NCI-H128 (cell line): Measurements from ENCODE around the gene DNAJB4.
A peak's percentile ranks its signal among the peaks of the same experiment; 100 is the strongest.
"Not testable (repeated sequence)": the region's sequence is repeated elsewhere in the genome, so short reads cannot be mapped to it uniquely, and the experiment has no call there.

Experiments
- DNase-seq: peaks from one replicate; lab custom pipeline; 2025; ENCODE audit not compliant: unreplicated experiment; lab: John Stamatoyannopoulos, UW

The DNAJB4 gene

DNA sequence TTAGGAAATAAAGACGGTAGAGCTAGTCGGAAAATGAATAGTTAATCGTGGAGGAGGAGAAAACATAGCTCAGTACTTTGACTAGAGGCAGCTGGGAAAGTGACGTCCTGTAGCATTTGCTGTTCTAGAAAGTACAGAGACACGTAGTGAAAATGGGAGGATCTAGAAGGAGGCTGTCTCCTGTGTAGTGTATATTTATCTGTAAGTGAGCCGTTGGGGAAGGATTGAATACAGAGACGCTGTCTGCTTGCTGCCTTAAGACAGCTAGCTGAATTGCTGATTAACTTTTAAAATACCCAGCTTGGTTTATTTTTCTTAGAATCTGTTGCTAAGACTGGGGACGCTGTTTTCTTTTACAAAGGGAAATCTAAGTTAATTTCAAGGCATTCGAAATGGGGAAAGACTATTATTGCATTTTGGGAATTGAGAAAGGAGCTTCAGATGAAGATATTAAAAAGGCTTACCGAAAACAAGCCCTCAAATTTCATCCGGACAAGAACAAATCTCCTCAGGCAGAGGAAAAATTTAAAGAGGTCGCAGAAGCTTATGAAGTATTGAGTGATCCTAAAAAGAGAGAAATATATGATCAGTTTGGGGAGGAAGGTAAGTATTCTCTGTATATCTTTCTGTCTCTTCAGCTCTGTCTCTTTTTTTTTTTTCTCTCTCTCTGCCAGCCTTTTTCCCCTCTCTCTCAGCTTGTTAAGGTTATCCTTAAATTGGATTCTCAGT is at the start of gene DNAJB4:
Gene DNAJB4 (plus strand): TSS at position 221 of the 729 bp plus-strand sequence. CDS start 172 bp downstream, at position 393.
- no peak for DNase-seq

DNA sequence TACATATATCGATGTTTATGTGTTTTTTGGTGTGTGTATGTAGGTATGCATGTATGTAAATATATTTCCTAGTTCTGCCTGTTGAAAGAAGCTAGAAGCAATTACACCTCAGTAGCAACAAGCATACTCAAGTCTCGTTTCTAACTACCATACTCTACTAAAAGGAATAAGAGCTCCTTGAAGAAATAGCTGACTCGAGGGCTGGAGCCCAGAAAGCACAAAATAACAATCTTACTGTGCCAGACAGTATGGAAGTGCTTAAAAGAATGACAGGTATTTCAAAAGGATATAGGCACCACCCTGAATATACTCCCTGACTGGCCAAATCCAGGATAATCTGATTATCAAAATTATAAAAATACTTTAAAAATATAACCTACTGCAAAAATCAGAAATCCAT is 49.0 kb upstream of the DNAJB4 start:
- no peak for DNase-seq

DNA sequence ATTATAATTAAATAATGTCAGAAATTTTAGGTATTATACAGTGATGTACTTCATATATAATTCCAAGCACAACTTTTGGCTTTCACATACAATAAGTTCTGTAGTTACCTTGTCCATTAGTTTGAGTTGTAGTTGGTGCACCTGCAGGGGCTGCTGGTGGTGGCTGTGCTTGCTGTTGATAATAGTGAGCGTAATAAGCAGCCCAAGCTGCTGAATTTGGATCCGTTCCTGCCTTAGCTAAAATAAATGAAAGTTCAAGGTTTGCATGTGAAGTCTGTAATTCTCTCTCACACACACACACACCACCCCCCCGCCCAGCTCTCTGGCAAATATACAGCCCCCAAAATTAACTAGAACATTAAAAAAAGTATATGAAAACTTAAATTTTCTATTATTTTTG is 48.3 kb upstream of the DNAJB4 start:
- DNase-seq, result no peak

DNA sequence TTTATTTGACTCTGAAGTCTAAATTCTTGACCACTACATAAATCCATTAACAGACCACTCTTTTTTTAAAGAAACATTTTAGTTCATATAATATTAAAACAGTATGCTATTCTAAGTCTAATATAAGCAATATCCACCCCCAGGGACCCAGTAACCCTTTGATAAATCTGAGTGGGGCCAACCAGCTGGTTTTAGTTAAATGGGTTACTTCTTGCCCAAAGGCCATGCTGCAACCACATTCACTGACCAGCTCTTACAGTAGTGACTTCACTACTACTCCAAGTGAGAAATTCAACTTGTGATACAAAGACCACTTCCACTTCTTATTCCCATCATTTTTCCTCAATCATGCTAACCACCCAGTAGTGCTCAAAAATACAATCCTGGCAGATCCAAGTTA is 46.3 kb upstream of the DNAJB4 start:
- DNase-seq, result no peak

DNA sequence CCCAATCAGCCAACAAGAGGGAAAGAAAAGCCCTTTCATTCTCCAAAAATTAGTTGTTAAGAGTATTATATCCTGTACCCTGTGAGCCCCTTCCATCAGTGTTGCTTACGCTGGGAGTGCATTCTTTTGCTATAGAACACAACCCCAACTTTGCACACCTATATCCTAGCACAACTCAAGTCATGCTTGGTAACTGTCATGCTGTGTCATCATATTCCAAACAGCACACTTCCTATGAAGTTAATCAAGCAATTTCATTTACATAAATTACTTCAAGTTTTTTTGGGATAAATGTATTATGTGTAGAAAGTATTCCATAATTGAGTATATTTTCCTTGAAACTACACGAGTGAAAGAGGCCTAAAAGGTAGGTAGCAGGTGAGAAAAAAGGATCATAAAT is 45.9 kb upstream of the DNAJB4 start:
- no peak for DNase-seq

DNA sequence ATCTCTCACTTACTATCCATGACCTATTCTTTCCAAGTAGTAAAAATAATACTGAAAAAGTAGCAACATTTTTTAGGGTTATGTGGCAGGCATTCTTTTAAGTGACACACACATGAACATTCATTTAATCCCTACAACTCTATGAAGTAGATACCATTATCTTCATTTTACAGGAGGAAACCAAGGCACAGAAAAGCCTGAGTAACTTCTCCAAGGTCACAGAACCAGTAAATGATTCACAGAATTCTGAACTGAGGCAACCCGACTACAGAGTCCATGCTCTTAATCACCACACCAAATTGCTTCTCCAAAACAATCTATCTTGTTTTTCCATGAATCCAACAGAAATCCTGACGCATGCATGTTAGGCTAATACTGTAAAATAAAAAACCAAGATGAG is 43.3 kb upstream of the DNAJB4 start:
- no peak for DNase-seq

DNA sequence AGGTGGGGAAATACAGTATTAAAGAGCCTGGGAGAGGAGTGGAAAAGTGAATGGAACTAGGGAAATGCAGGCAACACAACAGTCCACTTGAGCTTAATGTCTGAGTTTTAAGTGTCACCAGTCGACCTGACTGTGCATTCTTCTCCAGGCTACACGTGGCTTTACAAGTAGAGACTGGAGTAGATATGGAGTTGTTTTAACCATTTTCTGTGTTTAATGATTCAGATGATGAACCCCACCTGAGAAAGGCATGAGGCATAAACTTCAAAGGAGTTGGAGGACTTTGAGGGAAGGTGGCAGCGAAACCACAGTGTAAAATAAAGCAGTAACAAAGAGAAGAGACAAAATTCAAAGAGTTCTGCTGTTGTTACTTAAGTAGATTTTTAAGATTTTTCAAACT is 38.4 kb upstream of the DNAJB4 start:
- no peak for DNase-seq

DNA sequence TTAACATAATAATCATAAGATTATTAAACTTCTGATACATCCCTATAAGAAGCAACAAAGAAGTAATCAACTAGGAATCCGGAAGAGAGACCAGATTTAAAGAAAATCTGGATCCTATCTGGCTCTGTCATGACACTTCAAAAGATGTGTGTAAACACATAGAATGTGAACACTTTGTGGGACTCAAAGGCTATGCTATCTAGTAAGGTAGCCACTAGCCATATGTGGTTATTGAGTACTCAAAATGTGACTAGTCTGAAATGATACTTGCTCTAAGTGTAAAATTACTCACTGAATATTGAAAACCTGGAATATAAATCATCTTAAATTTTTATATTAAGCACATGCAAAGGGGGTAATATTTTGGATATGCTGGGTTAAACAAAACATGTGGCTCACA is 34.5 kb upstream of the DNAJB4 start:
- no peak for DNase-seq

DNA sequence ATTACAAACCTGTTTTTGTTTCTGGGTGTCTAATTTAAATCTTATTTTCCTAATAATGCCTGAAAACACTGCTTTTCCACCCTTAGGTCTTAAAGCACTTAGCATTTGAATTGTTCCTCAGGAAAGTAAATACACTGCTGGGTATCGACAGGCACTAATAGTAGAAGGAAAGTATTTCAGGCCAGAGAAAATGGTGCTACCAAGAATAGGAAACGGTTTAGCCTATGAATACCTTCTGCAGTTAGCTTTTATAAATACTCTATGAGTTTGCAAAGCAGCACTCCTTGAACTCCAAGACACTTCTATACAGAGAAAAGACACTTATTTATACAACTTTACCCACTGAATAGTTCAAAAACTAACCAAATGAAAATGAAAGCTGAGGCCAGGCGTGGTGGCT is 32.7 kb upstream of the DNAJB4 start:
- no peak for DNase-seq

DNA sequence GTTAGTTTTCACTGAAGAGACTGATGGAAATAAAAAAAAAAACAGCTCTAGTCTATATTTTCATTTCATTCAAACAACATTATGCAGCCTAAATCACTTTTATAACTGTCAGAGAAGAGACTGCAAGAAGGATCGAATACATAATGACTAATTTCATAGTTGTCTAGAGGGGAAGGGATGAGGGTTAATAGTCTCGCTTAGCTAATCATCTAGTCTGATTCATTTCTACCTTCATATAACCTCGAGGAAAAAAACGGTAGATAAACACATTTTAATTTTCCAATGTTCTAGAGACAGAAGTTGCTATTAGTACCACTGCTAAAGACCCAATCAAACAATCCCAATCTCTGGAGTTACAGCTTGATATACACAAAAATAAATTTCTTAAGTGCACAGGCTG is 29.4 kb upstream of the DNAJB4 start:
- no peak for DNase-seq

DNA sequence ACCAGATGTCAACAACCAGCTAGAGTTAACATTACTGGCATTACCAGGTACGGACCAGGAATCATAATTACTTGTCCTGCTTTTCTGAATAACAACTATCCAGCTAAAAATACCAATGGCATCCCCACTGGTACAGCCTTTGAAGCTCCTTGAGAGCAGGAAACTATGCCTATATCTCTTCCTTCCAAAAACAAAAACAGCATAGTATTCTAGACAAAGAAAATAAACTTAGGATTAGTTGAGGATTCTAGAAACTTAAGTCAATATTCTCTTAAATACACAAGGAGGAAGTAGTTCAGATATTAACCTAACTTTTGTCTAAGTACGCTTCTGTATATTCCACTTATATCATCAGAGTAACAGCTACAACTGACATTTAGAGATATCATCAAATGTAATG is 28.8 kb upstream of the DNAJB4 start:
- DNase-seq, result no peak

DNA sequence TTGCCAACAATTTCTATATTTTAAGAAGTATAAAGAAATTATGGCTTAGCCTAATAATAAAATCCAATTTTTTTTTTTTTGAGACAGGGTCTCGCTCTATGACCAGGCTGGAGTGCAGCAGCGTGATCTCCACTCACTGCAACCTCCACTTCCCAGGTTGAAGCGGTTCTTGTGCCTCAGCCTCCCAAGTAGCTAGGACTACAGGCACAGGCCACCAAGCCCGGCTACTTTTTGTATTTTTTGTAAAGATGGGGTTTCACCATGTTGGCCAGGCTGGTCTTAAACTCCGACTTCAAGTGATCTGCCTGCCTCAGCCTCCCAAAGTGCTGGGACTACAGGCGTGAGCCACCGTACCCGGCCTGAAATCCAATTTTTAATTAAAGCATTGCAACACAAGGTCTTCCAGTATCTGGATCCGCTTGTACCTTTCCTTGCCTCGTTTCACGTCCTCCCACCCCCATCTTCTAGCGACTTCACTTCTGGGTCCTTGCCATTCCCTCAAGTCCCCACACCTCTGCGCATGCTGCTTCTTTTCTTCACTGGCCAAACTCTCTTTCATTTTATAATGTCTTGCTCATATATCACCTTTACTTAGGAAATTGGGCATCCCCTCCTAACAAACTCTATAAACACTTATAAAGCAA is 28.2 kb upstream of the DNAJB4 start:
- DNase-seq, result no peak

DNA sequence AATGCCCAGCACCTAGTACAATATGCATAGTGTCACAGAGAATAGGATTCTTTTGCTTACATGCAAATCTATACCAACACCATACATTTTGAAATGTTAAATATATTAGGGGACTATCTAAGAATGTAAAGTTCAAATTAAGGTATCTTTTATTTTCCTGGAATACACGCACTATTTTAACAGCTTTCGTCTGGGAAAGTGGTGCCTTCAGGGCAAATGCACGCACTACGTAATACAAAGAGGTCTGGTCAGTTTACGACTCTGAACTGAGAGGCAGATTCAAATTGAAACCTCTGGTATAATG is 26.8 kb upstream of the DNAJB4 start:
- no peak for DNase-seq

DNA sequence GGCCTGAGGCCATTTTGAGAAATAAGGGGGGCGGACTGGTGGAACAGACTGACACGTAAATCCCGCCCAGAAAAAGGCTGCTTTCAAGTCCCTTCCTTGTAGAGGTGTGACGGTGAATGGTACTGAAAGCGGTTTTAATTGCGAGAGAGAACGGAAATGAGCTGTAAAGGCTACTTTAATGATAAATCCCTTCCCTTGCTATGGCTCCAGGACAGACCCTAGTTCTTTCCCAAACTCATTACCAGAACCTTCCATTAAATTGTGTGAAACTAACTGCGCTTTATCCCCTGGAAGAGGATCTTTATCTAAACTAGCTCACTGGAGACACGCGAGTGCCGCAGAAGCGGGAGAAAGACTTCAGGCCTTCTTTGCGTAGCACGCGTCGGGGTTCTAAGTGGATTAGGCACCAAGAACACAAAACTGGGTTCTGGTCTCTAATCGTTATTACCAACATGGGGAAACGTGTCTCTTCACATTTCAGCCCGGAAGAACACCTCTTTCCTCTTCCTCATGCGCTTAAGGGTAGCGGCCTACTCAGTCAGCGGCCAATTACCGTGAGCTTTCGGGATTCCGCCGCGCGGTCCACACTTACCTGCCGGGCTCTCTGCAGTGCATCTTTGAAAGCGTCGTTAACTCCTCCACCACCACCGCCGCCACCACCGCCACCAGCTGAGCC is 26.3 kb upstream of the DNAJB4 start:
- peak; percentile 60 for DNase-seq

DNA sequence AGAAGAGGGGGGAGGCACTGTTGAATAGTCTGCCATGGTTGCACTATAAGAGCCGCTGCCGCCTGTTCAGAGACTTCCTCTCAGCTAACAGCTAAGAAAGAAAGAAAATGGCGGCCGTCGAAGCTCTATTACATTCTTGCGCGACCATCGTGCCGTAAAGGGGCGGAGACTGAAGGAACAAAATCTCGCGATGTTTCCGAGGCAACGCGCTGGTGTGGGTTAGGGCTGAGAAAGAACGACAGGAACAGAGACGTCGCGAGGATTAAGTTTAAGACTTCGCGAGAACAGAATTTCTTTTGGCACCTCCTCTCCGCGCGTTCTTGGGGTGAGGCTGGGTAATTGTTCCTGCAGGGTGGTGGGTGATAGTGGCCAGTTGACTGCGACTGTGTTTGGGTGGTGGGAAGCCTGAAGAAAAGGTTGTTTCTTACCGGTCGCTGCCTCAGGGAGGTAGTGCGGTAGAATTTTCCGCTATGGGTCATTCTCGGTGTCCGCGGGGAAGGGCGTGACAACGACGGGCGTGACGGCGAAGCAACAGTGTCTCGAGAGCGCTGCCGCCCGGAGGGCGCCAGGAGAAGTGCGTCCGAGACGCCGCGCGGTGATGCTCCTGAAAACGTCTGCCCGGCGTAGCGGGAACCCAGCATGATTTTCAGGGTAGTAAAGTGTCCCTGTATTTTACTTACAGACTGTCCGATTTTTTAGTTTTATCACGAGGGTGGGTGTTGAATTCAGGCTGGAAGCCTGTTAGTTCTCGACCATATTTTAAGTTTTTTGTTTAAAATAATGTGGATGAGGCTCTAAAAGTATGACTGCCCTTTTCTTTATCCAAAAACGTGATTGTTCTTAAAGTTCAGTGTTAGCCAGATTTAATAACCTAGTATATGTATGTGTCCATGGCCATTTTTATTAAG is 25.5 kb upstream of the DNAJB4 start, which contains the start of gene FUBP1:
Gene FUBP1 (minus strand): TSS at position 104 of the 908 bp plus-strand sequence. CDS start 68 bp downstream, at position 36.
- peak; percentile 98 for DNase-seq

DNA sequence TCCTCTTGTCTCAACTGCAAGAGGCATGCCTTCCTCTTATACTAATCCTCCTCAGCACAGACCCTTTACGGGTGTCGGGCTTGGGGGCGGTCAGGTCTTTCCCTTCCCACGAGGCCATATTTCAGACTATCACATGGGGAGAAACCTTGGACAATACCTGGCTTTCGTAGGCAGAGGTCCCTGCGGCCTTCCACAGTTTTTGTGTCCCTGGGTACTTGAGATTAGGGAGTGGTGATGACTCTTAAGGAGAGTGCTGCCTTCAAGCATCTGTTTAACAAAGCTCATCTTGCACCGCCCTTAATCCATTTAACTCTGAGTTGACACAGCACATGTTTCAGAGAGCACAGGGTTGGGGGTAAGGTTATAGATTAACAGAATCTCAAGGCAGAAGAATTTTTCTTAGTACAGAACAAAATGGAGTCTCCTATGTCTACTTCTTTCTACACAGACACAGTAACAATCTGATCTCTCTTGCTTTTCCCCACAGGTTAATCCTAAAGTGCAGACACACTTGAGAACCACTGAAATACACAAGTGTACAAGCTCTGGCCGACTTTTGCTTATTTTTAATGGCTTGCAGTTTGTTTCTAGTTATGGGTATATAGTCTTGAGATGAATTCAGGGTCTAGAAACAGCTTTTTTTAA is 21.3 kb upstream of the DNAJB4 start:
- not testable (repeated sequence) for DNase-seq

DNA sequence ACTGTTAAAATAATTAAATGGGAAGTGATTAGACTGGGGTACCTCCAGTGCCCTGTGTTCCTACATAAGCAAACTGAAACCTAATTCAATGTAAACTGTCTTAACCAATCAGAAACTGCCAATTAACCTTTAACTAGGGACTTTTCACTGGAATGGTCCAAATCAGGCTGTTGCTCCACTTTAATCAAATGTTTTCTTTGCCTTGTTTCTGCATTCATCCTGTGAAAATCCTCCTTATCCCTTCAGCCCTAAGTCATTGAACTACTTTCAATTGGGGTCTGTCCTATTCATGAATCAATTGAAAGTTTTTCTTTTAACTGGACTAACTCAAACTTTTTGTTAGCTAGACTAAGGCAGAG is 20.8 kb upstream of the DNAJB4 start:
- DNase-seq, result no peak

DNA sequence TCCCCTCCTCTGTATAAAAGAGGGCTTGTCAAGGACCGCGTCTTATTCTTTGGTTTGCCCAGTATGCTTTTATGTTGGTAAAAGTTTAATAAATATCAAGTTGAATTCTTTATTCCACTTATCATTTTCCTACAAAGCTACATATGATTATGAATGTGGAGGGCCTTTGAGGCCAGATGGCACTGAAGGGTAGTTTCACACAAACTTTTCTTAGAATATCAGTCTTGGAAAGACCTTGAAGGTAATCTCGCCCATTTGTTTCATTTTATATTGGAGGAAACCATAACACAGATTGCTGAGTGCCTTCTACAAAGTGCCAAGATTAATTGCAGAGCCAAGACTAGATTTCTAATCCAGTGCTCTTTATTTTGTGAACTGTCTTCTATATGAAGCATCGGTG is 20.1 kb upstream of the DNAJB4 start:
- no peak for DNase-seq

DNA sequence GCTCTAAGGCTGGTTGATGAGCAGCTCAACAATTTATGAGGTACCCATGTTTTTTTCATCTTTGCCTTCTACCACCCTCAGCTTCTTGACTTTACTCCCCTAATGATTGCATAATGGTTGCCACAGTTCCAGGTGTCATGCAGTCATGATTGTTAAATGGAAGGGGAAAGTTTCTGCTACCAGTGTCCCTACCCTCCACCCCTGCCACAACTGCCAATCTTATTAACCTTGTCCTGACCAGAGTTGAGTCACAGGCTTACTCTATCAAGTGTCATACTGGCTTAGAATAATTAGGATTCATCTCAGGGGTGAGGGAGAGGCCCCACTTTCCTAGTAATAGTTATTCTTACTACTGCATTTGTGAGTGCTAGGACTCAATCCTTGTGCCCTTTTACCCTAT is 17.9 kb upstream of the DNAJB4 start:
- DNase-seq, result no peak

DNA sequence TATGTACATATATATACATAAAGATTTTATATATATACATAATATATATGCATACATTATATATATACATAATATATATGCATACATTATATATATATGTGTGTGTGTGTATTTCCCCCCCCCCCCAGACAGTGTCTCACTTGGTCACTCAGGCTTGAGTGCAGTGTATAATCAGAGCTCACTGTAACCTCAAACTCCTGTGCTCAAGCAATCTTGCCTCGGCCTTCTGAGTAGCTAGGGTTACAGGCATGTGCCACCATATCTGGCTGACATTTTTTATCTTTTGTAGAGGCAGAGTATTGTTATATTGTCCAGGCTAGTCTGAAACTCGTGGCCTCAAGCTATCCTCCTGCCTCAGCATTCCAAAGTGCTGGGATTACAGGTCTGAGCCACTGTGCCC is 16.8 kb upstream of the DNAJB4 start:
- DNase-seq, result no peak

DNA sequence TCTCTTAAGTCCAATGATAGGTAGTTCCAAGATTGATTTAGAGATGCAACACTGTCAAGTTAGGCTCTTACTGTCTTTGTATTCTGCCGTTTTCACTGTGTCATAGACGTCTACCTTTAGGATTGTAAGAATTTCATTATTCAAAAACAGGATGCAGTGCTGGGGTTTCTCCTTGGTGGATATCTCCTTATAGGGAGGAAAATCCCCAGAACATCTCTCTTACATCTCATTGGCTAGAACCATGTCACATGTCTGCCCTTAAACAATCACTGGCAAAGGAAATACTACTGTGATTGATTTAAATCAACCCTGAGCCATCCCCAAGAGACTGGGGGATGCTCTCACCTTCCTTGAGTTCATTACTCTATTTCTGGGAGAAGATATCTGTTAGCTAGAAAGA is 15.0 kb upstream of the DNAJB4 start:
- DNase-seq, result no peak
